ENCODE results near the gene SAXO1. TPM values are rescaled to one million over a fixed set of nuclear protein-coding genes. Genes with fewer than 3 reads are reported as not detected.

SAXO1 gene
- total and polyA plus RNA-seq, 10 donors = 0.02 to 0.89 (median 0.25) TPM; not detected in 4

DNA sequence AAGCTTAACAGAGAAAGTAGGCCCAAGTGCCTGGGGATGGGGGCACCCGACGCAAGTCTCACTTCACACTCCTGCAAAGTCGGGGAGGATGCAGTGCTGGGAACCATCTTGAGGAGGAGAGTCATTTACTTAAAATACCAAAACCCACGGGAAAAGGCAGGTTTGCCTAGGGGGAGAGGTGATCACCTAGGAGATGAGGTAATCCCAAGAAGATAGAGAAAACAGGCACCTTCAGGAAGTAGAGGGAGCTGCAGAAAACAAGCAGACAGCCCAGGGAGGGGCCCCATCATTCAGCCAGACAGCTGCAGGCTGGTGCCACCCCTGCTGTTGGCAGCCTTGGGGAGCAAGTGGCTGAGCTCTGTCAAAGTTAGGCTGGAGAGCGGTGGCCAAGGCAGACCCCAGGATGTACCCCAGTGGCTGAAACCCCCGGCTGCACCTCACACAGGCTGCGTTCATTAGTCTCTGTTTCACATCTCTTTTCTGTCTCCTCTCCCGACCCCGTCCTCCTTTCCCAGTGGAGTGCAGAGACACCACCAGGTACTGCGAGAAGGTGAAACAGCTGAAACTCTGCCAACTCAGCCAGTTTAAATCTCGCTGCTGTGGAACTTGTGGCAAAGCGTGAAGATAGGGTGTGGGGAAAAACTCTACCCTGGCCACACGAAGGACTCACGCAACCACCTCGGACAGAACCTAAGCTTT, 124.9 kb downstream of the SAXO1 start:
- TF ChIP-seq, protein P1, sequence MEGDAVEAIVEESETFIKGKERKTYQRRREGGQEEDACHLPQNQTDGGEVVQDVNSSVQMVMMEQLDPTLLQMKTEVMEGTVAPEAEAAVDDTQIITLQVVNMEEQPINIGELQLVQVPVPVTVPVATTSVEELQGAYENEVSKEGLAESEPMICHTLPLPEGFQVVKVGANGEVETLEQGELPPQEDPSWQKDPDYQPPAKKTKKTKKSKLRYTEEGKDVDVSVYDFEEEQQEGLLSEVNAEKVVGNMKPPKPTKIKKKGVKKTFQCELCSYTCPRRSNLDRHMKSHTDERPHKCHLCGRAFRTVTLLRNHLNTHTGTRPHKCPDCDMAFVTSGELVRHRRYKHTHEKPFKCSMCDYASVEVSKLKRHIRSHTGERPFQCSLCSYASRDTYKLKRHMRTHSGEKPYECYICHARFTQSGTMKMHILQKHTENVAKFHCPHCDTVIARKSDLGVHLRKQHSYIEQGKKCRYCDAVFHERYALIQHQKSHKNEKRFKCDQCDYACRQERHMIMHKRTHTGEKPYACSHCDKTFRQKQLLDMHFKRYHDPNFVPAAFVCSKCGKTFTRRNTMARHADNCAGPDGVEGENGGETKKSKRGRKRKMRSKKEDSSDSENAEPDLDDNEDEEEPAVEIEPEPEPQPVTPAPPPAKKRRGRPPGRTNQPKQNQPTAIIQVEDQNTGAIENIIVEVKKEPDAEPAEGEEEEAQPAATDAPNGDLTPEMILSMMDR (IDR thresholded peaks at IDR 0.05 in 8 of 11, conservative IDR thresholded peaks at IDR 0.05 in 3 of 11) = no peak
- TF ChIP-seq POLR2AphosphoS5 (IDR thresholded peaks at IDR 0.05) (no peak), POLR2A (IDR thresholded peaks at IDR 0.05) (no peak)
- peaks cover 0 to 4% (median 1%) of the 10 kb centered on the region in 8 donors for H3K9me3 ChIP-seq
- intact Hi-C loops (cut with DNase I; ENCODE audit: low total_unique reads) = no loop called here
- DNase-seq = no peak
- peaks cover 0 to 23% (median 0%) of the 10 kb centered on the region in 7 donors for H3K27me3 ChIP-seq (replicated peaks in 1 of 7)
- H3K27ac ChIP-seq = no peak overlapping the region
- H3K36me3 ChIP-seq = no peaks in the 10 kb centered on the region
- H3K4me1 ChIP-seq = no peaks in the 10 kb centered on the region
- H3K4me3 ChIP-seq = no peak overlapping the region
- WGBS, 5 donors = 86 to 92% (median 89%) methylated on average over 15 of the region's 15 CpGs

DNA sequence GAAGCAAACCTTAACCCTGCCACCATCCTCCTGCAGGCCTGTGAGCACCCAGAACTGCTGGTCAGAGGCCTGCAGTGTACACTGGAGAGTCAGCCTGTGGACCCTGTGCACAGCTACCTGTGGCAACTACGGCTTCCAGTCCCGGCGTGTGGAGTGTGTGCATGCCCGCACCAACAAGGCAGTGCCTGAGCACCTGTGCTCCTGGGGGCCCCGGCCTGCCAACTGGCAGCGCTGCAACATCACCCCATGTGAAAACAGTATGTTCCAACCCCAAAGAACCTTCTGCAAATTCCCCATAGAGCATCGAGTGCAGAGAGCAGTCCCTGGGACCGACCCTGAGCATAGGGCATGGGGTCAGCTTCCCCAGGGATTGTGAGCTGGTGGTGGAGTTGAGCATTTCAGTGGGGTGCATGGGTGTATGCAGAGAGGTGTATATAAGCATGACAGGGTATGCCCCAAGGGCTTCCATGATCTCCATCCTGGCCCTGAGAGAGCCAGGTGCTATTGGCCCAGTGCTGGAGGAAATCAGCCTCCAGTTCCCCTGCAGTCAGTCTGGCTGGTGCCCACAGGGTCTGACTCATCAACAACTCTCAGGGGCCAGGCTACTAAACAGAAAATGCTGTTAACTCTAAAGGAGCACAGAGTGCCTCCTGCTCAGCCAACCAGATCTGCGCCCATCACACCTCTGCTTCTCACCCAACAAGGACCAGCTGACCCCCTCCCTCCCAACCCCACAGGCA, 126.2 kb downstream of the SAXO1 start:
- Histone ChIP-seq H3K4me3 (no peak overlapping the region), H3K9me3 (peaks cover 0 to 16% (median 13%) of the 10 kb centered on the region in 8 donors), H3K27ac (no peak overlapping the region), H3K36me3 (no peaks in the 10 kb centered on the region), H3K27me3 (replicated peaks in 1 of 7) (peaks cover 0 to 23% (median 0%) of the 10 kb centered on the region in 7 donors), H3K4me1 (no peaks in the 10 kb centered on the region)
- intact Hi-C loops (cut with DNase I; ENCODE audit: low total_unique reads) = no loop called here
- TF ChIP-seq POLR2AphosphoS5 (IDR thresholded peaks at IDR 0.05) (no peak), POLR2A (IDR thresholded peaks at IDR 0.05) (no peak)
- TF ChIP-seq, protein P1 (IDR thresholded peaks at IDR 0.05 in 8 of 11, conservative IDR thresholded peaks at IDR 0.05 in 3 of 11) = no peak
- no peak for DNase-seq
- WGBS, 5 donors = 87 to 99% (median 92%) methylated on average over 8 to 9 of the region's 9 CpGs

DNA sequence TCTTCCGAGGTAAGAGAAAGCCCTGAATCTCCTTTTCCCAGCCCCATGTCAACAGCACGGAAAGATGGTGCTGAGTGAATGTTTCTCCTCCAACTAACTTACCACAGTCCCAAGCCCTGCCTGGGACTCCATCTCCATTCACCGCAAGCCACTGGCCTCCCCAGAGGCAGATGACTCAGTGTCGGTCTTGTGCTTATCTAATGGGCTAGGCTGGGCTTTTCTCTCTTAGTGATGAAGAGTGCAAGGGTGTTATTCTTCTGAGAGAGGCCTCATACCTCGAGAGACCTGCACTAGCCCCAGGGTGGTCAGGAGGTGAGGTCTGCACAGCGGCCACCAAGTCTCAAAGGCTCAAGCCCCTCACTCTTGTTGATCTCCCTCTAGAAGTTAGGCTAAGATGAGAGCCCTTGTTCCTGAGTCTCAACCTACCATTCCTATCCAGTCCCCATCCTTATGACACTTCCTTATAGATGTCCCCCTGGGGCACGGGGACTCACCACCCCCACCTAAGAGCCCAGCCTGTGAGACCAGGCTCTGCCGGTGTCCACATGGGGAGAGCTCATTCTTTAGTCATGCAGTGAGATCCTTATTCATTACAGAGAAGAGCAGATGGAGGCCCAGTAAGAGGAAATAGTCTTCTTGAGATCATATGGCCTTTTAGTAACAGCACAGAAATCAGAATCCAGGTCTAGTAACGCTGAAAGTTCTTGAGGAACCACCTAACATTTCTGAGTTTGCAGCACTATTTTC, 127.0 kb downstream of the SAXO1 start:
- Histone ChIP-seq H3K27me3 (replicated peaks in 1 of 7) (peaks cover 0 to 15% (median 0%) of the 10 kb centered on the region in 7 donors), H3K27ac (no peak overlapping the region), H3K4me1 (no peaks in the 10 kb centered on the region), H3K9me3 (peaks cover 0 to 24% (median 21%) of the 10 kb centered on the region in 8 donors), H3K4me3 (no peak overlapping the region), H3K36me3 (no peaks in the 10 kb centered on the region)
- 85 to 92% (median 88%) methylated on average over 9 of the region's 9 CpGs for WGBS, 5 donors
- DNase-seq = no peak
- intact Hi-C loops (cut with DNase I; ENCODE audit: low total_unique reads) = no loop called here
- no peak for TF ChIP-seq POLR2A (IDR thresholded peaks at IDR 0.05)
- no peak for TF ChIP-seq POLR2AphosphoS5 (IDR thresholded peaks at IDR 0.05)
- TF ChIP-seq, protein P1 (IDR thresholded peaks at IDR 0.05 in 8 of 11, conservative IDR thresholded peaks at IDR 0.05 in 3 of 11) = no peak
